GM21723 (cell line): ENCODE data around the gene TGIF1.

Experiments used
- ATAC-seq: cut with Tn5 transposase; IDR thresholded peaks from one replicate; pipeline ENCODE4 v1.9.1; 2021; ENCODE audit warnings: mild to moderate bottlenecking, moderate library complexity; ENCODE audit not compliant: unreplicated experiment

TGIF1 gene

GRCh38 chr18:3480827-3481573 lies 31.0 kb downstream of the TGIF1 start:
- ATAC-seq = no peak

- no peak for ATAC-seq
Observed at GRCh38 chr18:3481696-3482210, 31.8 kb downstream of the TGIF1 start.

GRCh38 chr18:3482258-3482657 lies 32.3 kb downstream of the TGIF1 start:
- ATAC-seq = no peak

- ATAC-seq = no peak
Observed at GRCh38 chr18:3485153-3486149, 35.5 kb downstream of the TGIF1 start.

GRCh38 chr18:3486512-3486911 lies 36.5 kb downstream of the TGIF1 start:
- ATAC-seq = no peak

- ATAC-seq = no peak
Observed at GRCh38 chr18:3489462-3489861, 39.5 kb downstream of the TGIF1 start.

- ATAC-seq = no peak
Observed at GRCh38 chr18:3491981-3492555, 42.1 kb downstream of the TGIF1 start.

- no peak for ATAC-seq
Observed at GRCh38 chr18:3492721-3493120, 42.7 kb downstream of the TGIF1 start.

- ATAC-seq = no peak
Observed at GRCh38 chr18:3493501-3494244, 43.7 kb downstream of the TGIF1 start.

GRCh38 chr18:3494245-3494526 lies 44.2 kb downstream of the TGIF1 start:
- no peak for ATAC-seq

GRCh38 chr18:3494569-3494968 lies 44.6 kb downstream of the TGIF1 start:
- no peak for ATAC-seq

GRCh38 chr18:3495691-3496430 lies 45.9 kb downstream of the TGIF1 start:
- no peak for ATAC-seq

- no peak for ATAC-seq
Observed at GRCh38 chr18:3498698-3499471, 48.9 kb downstream of the TGIF1 start.

- ATAC-seq = no peak
Observed at GRCh38 chr18:3499501-3499900, 49.5 kb downstream of the TGIF1 start.

GRCh38 chr18:3500016-3500415 lies 50.0 kb downstream of the TGIF1 start:
- no peak for ATAC-seq

GRCh38 chr18:3502650-3503049 lies 52.7 kb downstream of the TGIF1 start:
- no peak for ATAC-seq

- ATAC-seq = no peak
Observed at GRCh38 chr18:3504637-3505036, 54.7 kb downstream of the TGIF1 start.

- no peak for ATAC-seq
Observed at GRCh38 chr18:3508576-3509549, 58.9 kb downstream of the TGIF1 start.
